Liver (tissue), 3 donors: ENCODE measurements around the gene MAP3K20.

Source experiments
- NR2F2 ChIP-seq: IDR thresholded peaks from 2 replicates; pipeline ENCODE4 v1.6.1; 2016; ENCODE audit warnings: antibody characterized with exemption
- TF ChIP-seq, protein P1 (sequence below): fragments of 150-350 bp; IDR thresholded peaks from 2 replicates; pipeline ENCODE4 v1.5.1; 2017; ENCODE audit warnings: improper control_type of control experiment, low read depth, low read length; ENCODE audit not compliant: missing input control
- donor health status: healthy.
- donor health status: healthy.

DNA sequence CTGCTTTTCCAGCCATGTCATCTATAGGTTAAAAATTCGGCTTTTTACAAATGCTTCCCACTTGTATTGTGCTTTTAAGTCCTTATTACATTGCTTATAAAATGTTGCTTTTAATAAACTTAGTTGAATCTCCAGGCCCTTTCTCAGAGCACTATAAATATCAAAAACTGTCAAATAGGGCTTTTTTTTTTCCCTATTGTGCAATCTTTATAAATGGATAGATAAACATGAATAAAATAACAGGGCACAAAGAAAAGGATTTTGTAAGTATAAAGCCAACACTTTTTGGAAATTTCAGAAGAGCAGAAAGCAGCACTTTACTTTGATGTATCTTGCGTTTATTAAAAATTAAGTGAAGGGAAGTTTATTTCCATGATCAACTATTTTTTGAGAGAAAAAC is 171.5 kb downstream of the MAP3K20 start:
- TF ChIP-seq NR2F2: no peak
- TF ChIP-seq, protein P1, sequence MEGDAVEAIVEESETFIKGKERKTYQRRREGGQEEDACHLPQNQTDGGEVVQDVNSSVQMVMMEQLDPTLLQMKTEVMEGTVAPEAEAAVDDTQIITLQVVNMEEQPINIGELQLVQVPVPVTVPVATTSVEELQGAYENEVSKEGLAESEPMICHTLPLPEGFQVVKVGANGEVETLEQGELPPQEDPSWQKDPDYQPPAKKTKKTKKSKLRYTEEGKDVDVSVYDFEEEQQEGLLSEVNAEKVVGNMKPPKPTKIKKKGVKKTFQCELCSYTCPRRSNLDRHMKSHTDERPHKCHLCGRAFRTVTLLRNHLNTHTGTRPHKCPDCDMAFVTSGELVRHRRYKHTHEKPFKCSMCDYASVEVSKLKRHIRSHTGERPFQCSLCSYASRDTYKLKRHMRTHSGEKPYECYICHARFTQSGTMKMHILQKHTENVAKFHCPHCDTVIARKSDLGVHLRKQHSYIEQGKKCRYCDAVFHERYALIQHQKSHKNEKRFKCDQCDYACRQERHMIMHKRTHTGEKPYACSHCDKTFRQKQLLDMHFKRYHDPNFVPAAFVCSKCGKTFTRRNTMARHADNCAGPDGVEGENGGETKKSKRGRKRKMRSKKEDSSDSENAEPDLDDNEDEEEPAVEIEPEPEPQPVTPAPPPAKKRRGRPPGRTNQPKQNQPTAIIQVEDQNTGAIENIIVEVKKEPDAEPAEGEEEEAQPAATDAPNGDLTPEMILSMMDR: no peak
